ENCODE results near the gene SPP2.

SPP2 gene

DNA sequence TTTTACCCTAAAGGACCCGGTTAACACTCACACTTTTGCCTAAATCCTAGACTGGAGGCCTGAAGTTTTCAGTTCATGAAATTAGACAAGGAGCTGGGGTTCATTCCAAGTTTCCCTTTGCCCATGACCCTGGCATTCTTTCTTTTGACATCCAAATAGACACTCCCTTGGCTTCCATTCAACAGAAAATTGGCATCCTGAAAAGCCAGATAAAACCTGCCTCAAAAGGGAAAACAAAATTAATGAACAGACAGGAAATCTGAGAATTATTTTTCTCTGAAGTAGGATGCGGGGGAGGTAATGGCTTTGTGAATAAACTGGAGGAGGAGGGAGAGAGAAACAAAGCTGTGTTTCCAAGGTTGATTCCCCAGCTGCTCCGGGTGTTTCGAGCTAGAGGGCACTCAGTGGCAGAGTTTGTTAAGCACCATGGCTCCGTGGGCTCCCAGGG lies 41.0 kb downstream of the SPP2 start:
- TF ChIP-seq, protein P1, sequence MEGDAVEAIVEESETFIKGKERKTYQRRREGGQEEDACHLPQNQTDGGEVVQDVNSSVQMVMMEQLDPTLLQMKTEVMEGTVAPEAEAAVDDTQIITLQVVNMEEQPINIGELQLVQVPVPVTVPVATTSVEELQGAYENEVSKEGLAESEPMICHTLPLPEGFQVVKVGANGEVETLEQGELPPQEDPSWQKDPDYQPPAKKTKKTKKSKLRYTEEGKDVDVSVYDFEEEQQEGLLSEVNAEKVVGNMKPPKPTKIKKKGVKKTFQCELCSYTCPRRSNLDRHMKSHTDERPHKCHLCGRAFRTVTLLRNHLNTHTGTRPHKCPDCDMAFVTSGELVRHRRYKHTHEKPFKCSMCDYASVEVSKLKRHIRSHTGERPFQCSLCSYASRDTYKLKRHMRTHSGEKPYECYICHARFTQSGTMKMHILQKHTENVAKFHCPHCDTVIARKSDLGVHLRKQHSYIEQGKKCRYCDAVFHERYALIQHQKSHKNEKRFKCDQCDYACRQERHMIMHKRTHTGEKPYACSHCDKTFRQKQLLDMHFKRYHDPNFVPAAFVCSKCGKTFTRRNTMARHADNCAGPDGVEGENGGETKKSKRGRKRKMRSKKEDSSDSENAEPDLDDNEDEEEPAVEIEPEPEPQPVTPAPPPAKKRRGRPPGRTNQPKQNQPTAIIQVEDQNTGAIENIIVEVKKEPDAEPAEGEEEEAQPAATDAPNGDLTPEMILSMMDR (IDR thresholded peaks at IDR 0.05) = no peak
- Histone ChIP-seq H3K4me3 (no peak overlapping the region), H3K27ac (no peak overlapping the region)
- no peak for DNase-seq (ENCODE audit: low spot score)

DNA sequence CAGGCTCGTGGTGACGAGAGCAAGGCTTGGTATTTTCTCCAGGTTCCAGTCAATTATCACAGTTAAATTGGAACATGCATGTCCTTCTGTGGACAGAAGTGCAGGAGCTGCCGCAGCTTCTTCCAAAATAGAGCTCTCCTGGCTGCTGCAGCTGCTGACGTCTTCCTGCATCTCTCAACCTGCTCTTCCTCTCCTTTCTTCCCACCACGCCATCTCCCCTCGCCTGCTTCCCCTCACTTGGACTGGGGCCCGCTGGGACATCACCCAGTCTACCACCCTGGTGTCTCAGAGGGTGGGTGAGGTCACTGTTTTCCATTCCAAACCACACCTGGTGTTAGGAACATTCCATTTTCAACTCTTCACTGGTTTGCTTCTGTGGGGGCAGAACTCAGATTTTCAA lies 41.4 kb downstream of the SPP2 start:
- TF ChIP-seq, protein P1 (IDR thresholded peaks at IDR 0.05) = no peak
- H3K4me3 ChIP-seq = no peak overlapping the region
- H3K27ac ChIP-seq = no peak overlapping the region
- no peak for DNase-seq (ENCODE audit: low spot score)

DNA sequence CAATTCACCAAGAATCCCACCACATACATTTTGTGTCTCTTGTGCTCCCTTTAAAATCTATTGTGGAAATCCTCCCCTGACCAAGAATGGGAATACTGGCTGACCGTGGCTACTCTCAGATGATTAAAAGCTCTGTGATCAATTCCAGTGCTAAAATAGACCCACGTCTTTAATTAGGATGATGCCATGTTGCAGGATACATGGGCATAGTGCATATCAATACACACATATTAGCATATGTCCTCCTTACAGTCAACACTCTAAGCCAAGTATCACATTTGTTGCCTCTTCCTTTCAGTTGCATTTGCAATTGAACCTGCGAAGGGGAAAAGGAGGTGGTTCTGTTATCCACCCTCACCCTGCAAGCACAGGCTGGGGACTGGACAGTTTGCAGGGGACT lies 41.8 kb downstream of the SPP2 start:
- no peak for DNase-seq (ENCODE audit: low spot score)
- H3K27ac ChIP-seq = no peak overlapping the region
- TF ChIP-seq, protein P1 (IDR thresholded peaks at IDR 0.05) = no peak
- no peak overlapping the region for H3K4me3 ChIP-seq

DNA sequence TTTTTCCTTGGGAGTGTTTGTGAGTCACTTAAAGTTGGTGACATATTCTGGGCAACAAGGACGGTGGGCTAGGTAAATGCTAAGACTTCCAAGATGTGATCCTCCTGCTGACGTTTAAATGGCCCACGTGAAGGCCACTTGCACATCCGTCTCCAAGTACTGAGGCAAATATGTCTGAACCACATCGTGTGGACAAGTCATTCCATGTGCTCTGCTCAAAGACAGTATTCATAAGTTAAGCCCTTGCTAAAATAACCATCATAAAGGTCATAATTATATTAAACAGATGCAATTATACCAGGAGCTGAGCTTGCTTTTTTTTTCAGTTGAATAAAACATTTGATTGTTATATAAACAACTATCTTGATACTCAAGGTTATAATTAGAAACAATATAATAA lies 44.8 kb downstream of the SPP2 start:
- no peak overlapping the region for H3K27ac ChIP-seq
- TF ChIP-seq, protein P1 (IDR thresholded peaks at IDR 0.05) = no peak
- H3K4me3 ChIP-seq = no peak overlapping the region
- no peak for DNase-seq (ENCODE audit: low spot score)

DNA sequence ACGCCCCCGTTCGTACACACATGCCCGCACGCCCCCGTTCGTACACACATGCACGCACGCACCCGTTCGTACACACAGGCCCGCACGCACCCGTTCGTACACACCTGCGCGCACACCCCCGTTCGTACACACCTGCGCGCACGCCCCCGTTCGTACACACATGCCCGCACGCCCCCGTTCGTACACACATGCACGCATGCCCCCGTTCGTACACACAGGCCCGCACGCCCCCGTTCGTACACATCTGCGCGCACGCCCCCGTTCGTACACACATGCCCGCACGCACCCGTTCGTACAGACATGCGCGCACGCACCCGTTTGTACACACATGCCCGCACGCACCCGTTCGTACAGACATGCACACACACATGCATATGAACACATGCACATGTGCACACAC lies 45.7 kb downstream of the SPP2 start:
- TF ChIP-seq, protein P1 (IDR thresholded peaks at IDR 0.05) = no peak
- H3K4me3 ChIP-seq = no peak overlapping the region

DNA sequence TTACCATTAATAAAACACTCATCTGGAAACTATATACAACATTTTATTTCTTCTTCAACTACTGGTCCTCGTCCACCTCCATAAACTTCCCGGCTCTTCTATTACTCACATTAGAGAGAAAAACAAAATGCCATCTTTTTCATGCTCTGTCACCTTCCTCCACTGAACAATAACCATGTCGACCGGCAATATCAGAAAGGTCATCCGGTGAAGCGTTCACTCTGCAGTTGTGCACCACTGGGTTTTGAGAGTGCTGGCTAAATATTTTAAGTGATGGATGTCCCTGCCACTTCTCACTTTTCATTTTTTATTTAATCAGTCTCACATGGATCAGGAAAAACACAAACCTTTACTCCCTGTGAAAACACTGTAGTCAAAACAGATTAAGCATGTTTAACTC lies 48.2 kb downstream of the SPP2 start:
- TF ChIP-seq, protein P1 (IDR thresholded peaks at IDR 0.05) = no peak
- Histone ChIP-seq H3K4me3 (no peak overlapping the region), H3K27ac (no peak overlapping the region)
- DNase-seq (ENCODE audit: low spot score) = no peak

More for the DNA sequence above, 45.7 kb downstream of the SPP2 start:
- H3K27ac ChIP-seq = no peak overlapping the region
- no peak for DNase-seq (ENCODE audit: low spot score)

DNA sequence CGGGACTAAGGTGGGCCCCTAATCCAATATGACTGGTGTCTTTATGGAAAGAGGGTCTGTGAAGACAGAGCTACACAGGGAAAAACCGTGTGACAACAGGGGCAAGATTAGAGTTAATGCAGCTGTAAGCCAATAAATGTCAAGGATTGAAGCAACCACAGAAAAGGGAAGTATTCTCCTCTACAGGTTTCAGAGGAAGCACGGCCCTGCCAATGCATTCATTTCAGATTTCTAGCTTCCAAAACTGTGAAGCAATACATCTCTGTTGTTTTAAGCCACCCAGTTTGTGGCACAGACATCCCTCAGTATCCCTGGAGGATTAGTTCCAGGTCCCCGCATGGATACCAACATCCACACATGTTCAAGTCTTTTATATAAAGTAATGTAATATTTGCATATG lies 48.8 kb downstream of the SPP2 start:
- Histone ChIP-seq H3K4me3 (no peak overlapping the region), H3K27ac (no peak overlapping the region)
- TF ChIP-seq, protein P1 (IDR thresholded peaks at IDR 0.05) = no peak
- DNase-seq (ENCODE audit: low spot score) = no peak

Data from coronary artery (tissue), 2 donors.